T-helper 1 cell treated with Interleukin-12 subunit alpha and Interleukin-12 subunit beta and Interleukin-4 antibody, amounts not matched to agents 30 ng/mL and 1 ng/mL, for 36 hours (primary cell): ENCODE measurements around the gene CAST. TPM values are rescaled to one million over a fixed set of nuclear protein-coding genes. Genes with fewer than 3 reads are reported as not detected.

Source experiments
- intact Hi-C: fragments of 100-400 bp; cut with micrococcal nuclease; formaldehyde crosslinking; loops from one replicate; pipeline ENCODE4 v1.15.1; 2024
- total RNA-seq: library from RNA; stranded (reverse); gene quantifications from 2 replicates; pipeline ENCODE4 v1.2.3, GENCODE V29; 2022

The CAST gene
- total RNA-seq, 1 donor from 2014 or later = 218 TPM

GRCh38 chr5:96812851-96813250, 150.7 kb downstream of the CAST start:
- intact Hi-C loops = no loop called here

- intact Hi-C loops = no loop called here
Measured at GRCh38 chr5:96814041-96814440, 151.9 kb downstream of the CAST start.

DNA sequence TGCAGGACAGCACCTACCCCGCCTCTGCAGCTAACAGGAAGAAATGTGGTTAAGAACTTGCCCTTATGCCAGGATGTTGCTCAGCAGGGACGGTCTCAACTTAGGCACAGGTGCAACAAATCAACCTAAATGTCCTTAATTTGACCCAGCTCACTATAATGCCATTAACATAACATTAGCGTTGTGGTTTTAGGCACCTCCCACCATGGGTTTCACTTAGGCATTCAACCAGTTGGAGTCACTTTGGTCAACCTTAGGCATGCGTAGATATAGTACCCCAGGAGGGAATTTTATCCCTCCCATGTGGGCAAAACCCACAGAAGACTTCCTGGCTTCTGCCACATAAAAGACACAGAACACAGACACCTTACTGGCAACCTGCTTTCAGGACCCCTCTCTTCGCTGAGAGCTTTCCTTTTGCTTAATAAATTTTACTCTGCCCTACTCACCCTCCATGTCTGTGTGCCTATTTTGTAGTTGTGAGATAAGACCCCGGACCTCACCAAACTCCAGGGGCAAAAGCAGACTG, 154.3 kb downstream of the CAST start:
- intact Hi-C loops = loop anchor here (1.0 to 2.0 kb wide), 5 partner anchors 8 to 278 kb away; partner anchors contain the start of gene ERAP2

DNA sequence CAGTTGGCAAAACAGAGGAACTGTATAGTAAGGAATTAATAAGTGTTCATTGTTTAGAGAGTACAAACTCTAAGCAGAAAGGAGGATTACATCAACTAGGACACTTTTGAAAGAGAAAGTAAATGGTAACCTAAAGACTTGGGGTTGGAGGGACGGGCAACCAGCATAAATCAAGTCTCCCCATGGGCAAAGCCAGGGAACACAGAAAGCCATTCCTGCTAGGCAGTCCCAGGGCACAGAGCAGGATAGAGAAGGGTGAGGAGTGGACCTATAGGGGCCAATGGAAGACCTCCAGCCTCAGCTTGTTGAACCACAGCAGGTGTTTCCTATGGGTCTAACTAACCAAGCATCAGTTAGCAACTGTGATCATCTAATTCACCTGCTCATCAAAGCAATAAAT, 154.8 kb downstream of the CAST start:
- intact Hi-C loops = loop anchor here (1.0 to 2.0 kb wide), 5 partner anchors 9 to 278 kb away; partner anchors contain the start of gene ERAP2

- intact Hi-C loops = loop anchor here (2.0 kb wide), 4 partner anchors 51 to 277 kb away; partner anchors contain the start of gene ERAP2
Measured at GRCh38 chr5:96817506-96817905, 155.3 kb downstream of the CAST start.

- intact Hi-C loops = no loop called here
Measured at GRCh38 chr5:96818125-96818788, 156.1 kb downstream of the CAST start.

GRCh38 chr5:96819806-96820205, 157.6 kb downstream of the CAST start:
- intact Hi-C loops = no loop called here

DNA sequence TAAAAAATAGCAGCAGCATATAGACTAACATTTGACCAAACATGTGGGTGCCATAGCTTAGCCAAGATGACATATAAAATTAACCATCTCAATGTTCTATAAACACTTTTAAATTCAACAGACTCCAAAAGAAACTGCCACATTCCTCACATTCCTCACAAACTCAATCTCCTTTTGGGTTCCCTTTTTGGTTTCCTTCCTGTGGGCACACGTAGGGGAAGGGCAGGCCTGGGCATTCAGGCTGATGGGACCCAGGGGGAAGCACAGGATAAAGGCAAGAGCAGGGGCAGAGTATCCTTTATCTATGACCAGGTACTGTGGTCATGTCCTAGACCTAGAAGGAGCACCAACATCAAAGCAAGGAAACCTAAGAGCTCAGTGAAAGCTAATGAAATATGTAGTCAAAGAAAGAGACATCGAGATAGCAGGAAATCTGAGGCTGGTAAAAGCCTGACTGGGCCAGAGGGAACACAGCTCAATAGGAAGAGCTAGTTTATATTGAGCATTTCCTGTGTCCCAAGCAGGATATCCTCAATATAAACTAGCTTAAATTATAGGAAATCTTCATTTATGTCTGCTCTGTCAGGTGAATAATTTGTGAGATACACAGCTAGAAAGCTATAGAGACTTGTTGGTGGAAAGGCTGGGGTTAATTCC, 159.2 kb downstream of the CAST start:
- intact Hi-C loops = no loop called here

GRCh38 chr5:96822686-96823459, 160.7 kb downstream of the CAST start:
- intact Hi-C loops = loop anchor here (1.0 kb wide), 1 partner anchor 71 kb away; no protein-coding TSS in a partner anchor

- intact Hi-C loops = loop anchor here (1.0 kb wide), 1 partner anchor 72 kb away; no protein-coding TSS in a partner anchor
Measured at GRCh38 chr5:96823900-96824380, 161.8 kb downstream of the CAST start.

Other genes with a start within 250 kb of the CAST start
- gene PCSK1, start 229.1 kb upstream of the CAST start, total RNA-seq = not detected in 2 replicates
- 158 and 175 TPM in 2 replicates for gene ERAP1, start 145.6 kb downstream of the CAST start, total RNA-seq
- 152 and 153 TPM in 2 replicates for gene ERAP2, start 214.1 kb downstream of the CAST start, total RNA-seq